Endothelial cell of umbilical vein (primary cell): ENCODE measurements around the gene ACP1. TPM values are rescaled to one million over a fixed set of nuclear protein-coding genes. Genes with fewer than 3 reads are reported as not detected.

Experiments used
- BruUV-seq: library from RNA; stranded (reverse); fragments of 400-500 nt; replicated peaks from 2 replicates; lab custom pipeline; 2021; lab: Mats Ljungman, UMichigan
- CTCF ChIA-PET: fragments of 300-600, 350-600 bp; sonication (Branson Sonifier 250); formaldehyde crosslinking; loops from one replicate; lab custom pipeline; 2021; ENCODE audit warnings: antibody characterized with exemption, inconsistent platforms; lab: Charles Lee
- POLR2A ChIA-PET: fragments of 300-600, 350-600 bp; sonication (Branson Sonifier 250); formaldehyde crosslinking; loops from one replicate; lab custom pipeline; 2021; ENCODE audit warnings: antibody characterized with exemption, inconsistent platforms; lab: Charles Lee
- DNase-seq: peaks from one replicate; pipeline ENCODE4 v3.0.0-alpha.2; 2011; ENCODE audit warnings: low read depth, low spot score
- FAIRE-seq: peaks from 2 replicates; lab custom pipeline; 2011; peaks lifted over from hg19 to GRCh38; lab: Jason Lieb, UNC
- H2AFZ ChIP-seq: 2 replicates; pipeline ENCODE4 v1.6.0; 2012; ENCODE audit warnings: low read depth, low read length, control low read depth, inconsistent platforms
- H3K27ac ChIP-seq: 2 replicates; pipeline ENCODE4 v1.5.1; 2011; ENCODE audit warnings: low read depth, mild to moderate bottlenecking, control low read depth, low read length, moderate library complexity; ENCODE audit not compliant: insufficient read depth
- H3K27me3 ChIP-seq, 2 experiments: 2 replicates each; pipeline versions ENCODE4 v1.6.0 to v1.6.1; 2011; ENCODE audit warnings: low read length in 2 of 2, mixed read lengths in 1 of 2; ENCODE audit not compliant: control insufficient read depth in 2 of 2, insufficient read depth in 2 of 2
- H3K36me3 ChIP-seq, 2 experiments: 2 replicates in 1 of 2; 3 replicates in 1 of 2; pipeline ENCODE4 v1.5.1; 2011; ENCODE audit warnings: low read length in 2 of 2, mild to moderate bottlenecking in 1 of 2, moderate library complexity in 1 of 2; ENCODE audit not compliant: control insufficient read depth in 2 of 2, insufficient read depth in 2 of 2; ENCODE audit errors: extremely low read depth in 1 of 2
- H3K4me1 ChIP-seq: 3 replicates; pipeline ENCODE4 v1.5.1; 2011; ENCODE audit warnings: mild to moderate bottlenecking, low read length; ENCODE audit not compliant: control insufficient read depth, insufficient read depth; ENCODE audit errors: extremely low read depth
- H3K4me2 ChIP-seq: 2 replicates; pipeline ENCODE4 v1.6.1; 2011; ENCODE audit warnings: low read length, control low read depth, mixed read lengths; ENCODE audit not compliant: insufficient read depth
- H3K4me3 ChIP-seq, 3 experiments: fragments of 200-600 bp in 1 of 3; sonication (generic), shearing (Covaris generic) in 1 of 3; replicated peaks in 1 of 3; 2 replicates each; pipeline ENCODE4 v1.5.1; 2011 to 2016; ENCODE audit warnings: control low read depth in 3 of 3, low read length in 3 of 3, mild to moderate bottlenecking in 2 of 3, inconsistent platforms in 1 of 3, low read depth in 1 of 3, moderate library complexity in 1 of 3; ENCODE audit not compliant: insufficient read depth in 1 of 3
- H3K79me2 ChIP-seq: 2 replicates; pipeline ENCODE4 v1.6.0; 2012; ENCODE audit warnings: low read length, inconsistent platforms; ENCODE audit not compliant: control insufficient read depth, insufficient read depth
- H3K9ac ChIP-seq: replicated peaks from 2 replicates; pipeline ENCODE3; 2011; ENCODE audit warnings: low read length, control low read depth; ENCODE audit not compliant: insufficient read depth; ENCODE audit errors: extremely low read depth
- H3K9me1 ChIP-seq: replicated peaks from 3 replicates; pipeline ENCODE4 v1.6.0; 2011; ENCODE audit warnings: mild to moderate bottlenecking, low read length; ENCODE audit not compliant: control insufficient read depth, insufficient read depth; ENCODE audit errors: extremely low read depth
- H3K9me3 ChIP-seq: replicated peaks from 2 replicates; pipeline ENCODE4 v1.5.1; 2012; ENCODE audit warnings: low read length, inconsistent platforms; ENCODE audit not compliant: control insufficient read depth, insufficient read depth
- H4K20me1 ChIP-seq: replicated peaks from 2 replicates; pipeline ENCODE3; 2011; ENCODE audit warnings: mild to moderate bottlenecking, low read length; ENCODE audit not compliant: control insufficient read depth, insufficient read depth; ENCODE audit errors: extremely low read depth
- CTCF ChIP-seq, 2 donors: IDR thresholded peaks; 1 replicate in 1 of 2; 2 replicates in 1 of 2; pipeline ENCODE4 v1.5.1; 2011; ENCODE audit warnings: low read length in 2 of 2, mild to moderate bottlenecking in 2 of 2, moderate library complexity in 2 of 2, control low read depth in 1 of 2, inconsistent platforms in 1 of 2, low read depth in 1 of 2; ENCODE audit not compliant: insufficient read depth in 1 of 2; ENCODE audit errors: extremely low read depth in 1 of 2
- EZH2 ChIP-seq: IDR thresholded peaks from 2 replicates; pipeline ENCODE4 v1.6.1; 2012; ENCODE audit warnings: borderline replicate concordance, low read depth, mild to moderate bottlenecking, moderate library complexity, low read length, inconsistent platforms; ENCODE audit not compliant: severe bottlenecking
- FOS ChIP-seq: IDR thresholded peaks from 2 replicates; pipeline ENCODE4 v1.6.1; 2011; ENCODE audit warnings: mild to moderate bottlenecking, low read length, moderate library complexity, borderline replicate concordance; ENCODE audit not compliant: insufficient read depth
- GATA2 ChIP-seq: IDR thresholded peaks from 2 replicates; pipeline ENCODE4 v1.7.0; 2011; ENCODE audit warnings: low read depth, mild to moderate bottlenecking, moderate library complexity, mixed read lengths, low read length; ENCODE audit not compliant: insufficient read length, insufficient read depth
- JUN ChIP-seq: IDR thresholded peaks from 2 replicates; pipeline ENCODE4 v1.6.1; 2011; ENCODE audit warnings: borderline replicate concordance, low read depth; ENCODE audit not compliant: insufficient read length, insufficient read depth
- MAX ChIP-seq: IDR thresholded peaks from 2 replicates; pipeline ENCODE4 v1.6.1; 2011; ENCODE audit not compliant: insufficient read depth, insufficient read length
- MYC ChIP-seq: IDR thresholded peaks from one replicate; pipeline ENCODE4 v1.6.1; 2011; ENCODE audit warnings: mild to moderate bottlenecking, low read depth, low read length
- POLR2A ChIP-seq: IDR thresholded peaks from 2 replicates; pipeline ENCODE4 v1.6.1; 2012; ENCODE audit warnings: low read depth, mild to moderate bottlenecking, control low read depth, low read length
- POLR2AphosphoS5 ChIP-seq: IDR thresholded peaks from 2 replicates; pipeline ENCODE4 v1.6.1; 2012; ENCODE audit warnings: low read depth, mild to moderate bottlenecking, control low read depth, low read length, moderate library complexity; ENCODE audit not compliant: insufficient read depth
- dilution Hi-C: fragments of 300-500 bp; cut with MboI; formaldehyde crosslinking; loops from one replicate; pipeline ENCODE4 v1.15.0; 2019; ENCODE audit warnings: low sequenced_read_pairs; ENCODE audit not compliant: extremely low pct_ligation_motif_present
- intact Hi-C: fragments of 100-400 bp; cut with micrococcal nuclease; formaldehyde crosslinking; loops from one replicate; pipeline ENCODE4 v1.10.0; 2022
- polyA plus RNA-seq, 4 experiments: library from polyadenylated mRNA; depleted of rRNA in 3 of 4; stranded (reverse) in 3 of 4; unstranded in 1 of 4; fragments of >200 nt; gene quantifications; 2 replicates each; pipeline versions ENCODE4 v1.2.1 to v1.2.3, GENCODE V29; 2011 to 2012; ENCODE audit warnings: missing spikeins in 1 of 4
- total RNA-seq: library from RNA; stranded (reverse); gene quantifications from 2 replicates; pipeline ENCODE4 v1.2.3, GENCODE V29; 2021

Gene ACP1
- total and polyA plus RNA-seq, 2 donors (not counting 3 experiments of a cell fraction or from before 2014, with no cell fraction given): 63.4 to 80.2 TPM

- H3K79me2 ChIP-seq: peaks cover 4% of the 10 kb centered on the region
- peaks cover 11 to 17% of the 10 kb centered on the region in 2 experiments for H3K36me3 ChIP-seq
- no peak overlapping the region for H3K4me2 ChIP-seq
- no peaks in the 10 kb centered on the region for H3K4me1 ChIP-seq
- peaks cover 1 to 11% of the 10 kb centered on the region in 2 experiments for H3K27me3 ChIP-seq
- TF ChIP-seq CTCF (IDR thresholded peaks at IDR 0.05; ENCODE audit: extremely low read depth in 1 of 2, insufficient read depth in 1 of 2, low read depth in 1 of 2, low read length in 2 of 2): no peak
- no peak for TF ChIP-seq MYC
- no peak for TF ChIP-seq POLR2A
- no peak for TF ChIP-seq POLR2AphosphoS5
- no peak for TF ChIP-seq FOS
- no peak for TF ChIP-seq MAX
- TF ChIP-seq EZH2: no peak
- no peak for TF ChIP-seq GATA2
- no peak for TF ChIP-seq JUN
- no peaks in the 10 kb centered on the region for H3K9me1 ChIP-seq
- H3K9me3 ChIP-seq: no peaks in the 10 kb centered on the region
- no peak for FAIRE-seq
- no peak overlapping the region for H3K4me3 ChIP-seq
- DNase-seq: no peak
- no peak overlapping the region for H3K27ac ChIP-seq
- dilution Hi-C loops (no loop called here), intact Hi-C loops (no loop called here)
- no TSS peak for BruUV-seq
- H3K9ac ChIP-seq: no peak overlapping the region
- no peaks in the 10 kb centered on the region for H4K20me1 ChIP-seq
- CTCF ChIA-PET: interaction anchor here (1.1 kb wide), 1 partner anchor 9 kb away, joined by 4 read pairs; no protein-coding TSS in a partner anchor
- POLR2A ChIA-PET: no interaction called here
- no peak overlapping the region for H2AFZ ChIP-seq
Observed at GRCh38 chr2:281381-281780, 16.6 kb downstream of the ACP1 start.
